ENCODE results near the gene DNAJC15.
"Not testable (repeated sequence)": the region's sequence is repeated elsewhere in the genome, so short reads cannot be mapped to it uniquely, and the experiment has no call there.

DNAJC15 gene

DNA sequence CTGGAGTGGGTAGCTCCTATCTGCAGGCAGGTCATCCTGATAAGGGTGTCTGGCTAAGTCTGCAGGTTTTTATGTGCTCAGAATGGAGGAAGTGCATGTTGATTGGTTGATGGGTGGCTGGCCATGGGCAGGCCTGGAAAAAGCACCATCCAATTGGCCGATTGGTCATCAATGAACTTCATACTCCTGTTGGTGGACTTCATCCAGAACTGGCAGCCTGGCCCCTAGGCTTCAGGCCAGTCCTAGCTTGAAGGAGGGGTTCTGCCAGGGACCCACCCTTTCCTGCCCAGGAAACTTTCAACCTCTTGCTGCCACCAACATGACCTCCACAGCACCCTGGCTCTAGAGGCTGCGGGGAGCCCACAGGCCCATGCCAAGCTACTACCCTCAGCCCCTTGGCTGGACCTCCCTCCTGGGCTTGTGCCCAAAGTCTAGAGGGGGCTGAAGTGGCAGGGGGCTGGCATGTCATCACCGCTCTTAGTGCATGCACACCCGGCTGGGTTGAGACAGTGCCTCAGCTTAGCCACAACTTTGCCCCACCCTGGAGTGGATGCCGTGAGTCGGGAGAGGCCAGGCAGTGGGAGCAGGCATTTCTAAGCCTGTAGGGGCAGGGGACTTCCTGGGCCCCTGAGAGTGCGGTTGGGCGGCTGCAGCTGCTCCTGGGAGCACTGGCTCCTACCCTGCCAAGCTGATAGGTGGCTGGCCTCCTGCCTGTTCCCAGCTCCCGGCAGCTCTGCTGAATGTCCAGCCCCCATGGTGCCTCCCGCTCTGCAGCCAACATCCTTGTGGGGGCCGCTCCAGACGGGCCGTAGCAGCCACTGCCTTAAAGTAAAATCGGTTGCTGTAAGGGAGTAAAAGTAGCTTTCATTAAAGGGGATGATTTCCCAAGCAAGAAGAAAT is 13.2 kb downstream of the DNAJC15 start:
- H2AK5ac ChIP-seq (ENCODE audit: low read depth, low read length), result no peak overlapping the region
- H3K14ac ChIP-seq (ENCODE audit: low read length), result no peak overlapping the region
- H2BK5ac ChIP-seq (ENCODE audit: low read length), result no peak overlapping the region
- H3K4me1 ChIP-seq (ENCODE audit: control insufficient read depth in 2 of 2, insufficient read depth in 1 of 2, low read depth in 1 of 2, low read length in 2 of 2), result peaks cover 0 to 2% of the 10 kb centered on the region in 2 donors
- no peak overlapping the region for H4K8ac ChIP-seq (ENCODE audit: low read depth, low read length)
- H3K4me3 ChIP-seq (ENCODE audit: low read length in 2 of 2), result no peak overlapping the region
- H3K4me2 ChIP-seq (ENCODE audit: insufficient read depth, low read length, poor library complexity, severe bottlenecking), result no peak overlapping the region
- peak overlapping the region; percentile 30 for H3K18ac ChIP-seq (ENCODE audit: low read length)
- H3K27me3 ChIP-seq (ENCODE audit: control insufficient read depth in 3 of 3, insufficient read depth in 3 of 3, low read depth in 1 of 3, low read length in 3 of 3), result no peaks in the 10 kb centered on the region
- no peak overlapping the region for H3K4ac ChIP-seq (ENCODE audit: low read length)
- H3K9me3 ChIP-seq (replicated peaks in 1 of 2; ENCODE audit: control insufficient read depth in 2 of 2, insufficient read depth in 1 of 2, low read depth in 1 of 2, low read length in 2 of 2), result no peaks in the 10 kb centered on the region
- WGBS, 2 donors (ENCODE audit: extremely low coverage in 2 of 2, insufficient read length in 2 of 2, insufficient replicate concordance in 1 of 2), result no CpG with 5 or more reads among the region's 14 CpGs
- no peaks in the 10 kb centered on the region for H3K79me1 ChIP-seq (ENCODE audit: low read depth, low read length)
- no peak for DNase-seq (ENCODE audit: low spot score)
- H2BK12ac ChIP-seq (ENCODE audit: low read length), result no peak overlapping the region
- H3K27ac ChIP-seq (replicated peaks; ENCODE audit: low read length), result no peak overlapping the region
- H3K36me3 ChIP-seq (replicated peaks in 1 of 2; ENCODE audit: control insufficient read depth in 2 of 2, insufficient read depth in 2 of 2, low read length in 2 of 2), result no peaks in the 10 kb centered on the region
- no peak overlapping the region for H3K23ac ChIP-seq (ENCODE audit: low read depth, low read length, poor library complexity)
- no peak overlapping the region for H2AFZ ChIP-seq (ENCODE audit: low read length)
- H2BK15ac ChIP-seq (ENCODE audit: low read length), result no peak overlapping the region
- no peak overlapping the region for H4K91ac ChIP-seq (ENCODE audit: low read depth, low read length, poor library complexity)
- H2BK120ac ChIP-seq (ENCODE audit: low read depth, low read length), result no peak overlapping the region
- no peak overlapping the region for H3K9ac ChIP-seq (ENCODE audit: low read depth, low read length, poor library complexity)

DNA sequence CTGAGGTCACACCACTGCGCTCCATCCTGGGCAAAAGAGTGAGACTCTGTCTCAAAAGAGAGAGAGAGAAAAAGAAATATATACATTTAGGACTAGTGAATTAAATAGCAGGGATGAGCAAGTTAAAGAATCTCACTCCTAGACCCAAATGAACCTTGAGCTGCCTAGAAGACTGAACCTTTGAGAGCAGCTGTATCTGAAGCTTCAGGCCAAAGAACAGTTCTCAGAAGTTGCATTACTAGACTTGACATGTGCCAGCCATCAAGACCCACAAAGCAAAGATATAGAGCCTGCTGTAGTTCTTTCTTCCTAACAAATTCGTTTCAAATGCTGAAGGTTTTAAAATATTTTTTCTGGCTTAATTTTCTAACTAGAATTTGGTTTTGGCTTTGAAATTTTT is 16.6 kb downstream of the DNAJC15 start:
- no peak for DNase-seq (ENCODE audit: low spot score)
- Histone ChIP-seq H3K27ac (replicated peaks; ENCODE audit: low read length) (no peak overlapping the region), H3K4ac (ENCODE audit: low read length) (no peak overlapping the region), H3K9ac (ENCODE audit: low read depth, low read length, poor library complexity) (no peak overlapping the region), H2BK15ac (ENCODE audit: low read length) (no peak overlapping the region), H3K27me3 (ENCODE audit: control insufficient read depth in 3 of 3, insufficient read depth in 3 of 3, low read depth in 1 of 3, low read length in 3 of 3) (no peaks in the 10 kb centered on the region), H4K8ac (ENCODE audit: low read depth, low read length) (no peak overlapping the region), H3K18ac (ENCODE audit: low read length) (no peak overlapping the region), H3K4me1 (ENCODE audit: control insufficient read depth in 2 of 2, insufficient read depth in 1 of 2, low read depth in 1 of 2, low read length in 2 of 2) (peaks cover 0 to 2% of the 10 kb centered on the region in 2 donors), H3K36me3 (replicated peaks in 1 of 2; ENCODE audit: control insufficient read depth in 2 of 2, insufficient read depth in 2 of 2, low read length in 2 of 2) (no peaks in the 10 kb centered on the region), H2BK5ac (ENCODE audit: low read length) (no peak overlapping the region), H4K91ac (ENCODE audit: low read depth, low read length, poor library complexity) (no peak overlapping the region), H2AFZ (ENCODE audit: low read length) (no peak overlapping the region), H3K4me2 (ENCODE audit: insufficient read depth, low read length, poor library complexity, severe bottlenecking) (no peak overlapping the region), H3K14ac (ENCODE audit: low read length) (no peak overlapping the region), H2AK5ac (ENCODE audit: low read depth, low read length) (no peak overlapping the region), H3K9me3 (replicated peaks in 1 of 2; ENCODE audit: control insufficient read depth in 2 of 2, insufficient read depth in 1 of 2, low read depth in 1 of 2, low read length in 2 of 2) (no peaks in the 10 kb centered on the region), H3K23ac (ENCODE audit: low read depth, low read length, poor library complexity) (no peak overlapping the region), H3K4me3 (ENCODE audit: low read length in 2 of 2) (no peak overlapping the region), H3K79me1 (ENCODE audit: low read depth, low read length) (no peaks in the 10 kb centered on the region), H2BK120ac (ENCODE audit: low read depth, low read length) (no peak overlapping the region), H2BK12ac (ENCODE audit: low read length) (no peak overlapping the region)
- no CpG with 5 or more reads among the region's 2 CpGs for WGBS, 2 donors (ENCODE audit: extremely low coverage in 2 of 2, insufficient read length in 2 of 2, insufficient replicate concordance in 1 of 2)

DNA sequence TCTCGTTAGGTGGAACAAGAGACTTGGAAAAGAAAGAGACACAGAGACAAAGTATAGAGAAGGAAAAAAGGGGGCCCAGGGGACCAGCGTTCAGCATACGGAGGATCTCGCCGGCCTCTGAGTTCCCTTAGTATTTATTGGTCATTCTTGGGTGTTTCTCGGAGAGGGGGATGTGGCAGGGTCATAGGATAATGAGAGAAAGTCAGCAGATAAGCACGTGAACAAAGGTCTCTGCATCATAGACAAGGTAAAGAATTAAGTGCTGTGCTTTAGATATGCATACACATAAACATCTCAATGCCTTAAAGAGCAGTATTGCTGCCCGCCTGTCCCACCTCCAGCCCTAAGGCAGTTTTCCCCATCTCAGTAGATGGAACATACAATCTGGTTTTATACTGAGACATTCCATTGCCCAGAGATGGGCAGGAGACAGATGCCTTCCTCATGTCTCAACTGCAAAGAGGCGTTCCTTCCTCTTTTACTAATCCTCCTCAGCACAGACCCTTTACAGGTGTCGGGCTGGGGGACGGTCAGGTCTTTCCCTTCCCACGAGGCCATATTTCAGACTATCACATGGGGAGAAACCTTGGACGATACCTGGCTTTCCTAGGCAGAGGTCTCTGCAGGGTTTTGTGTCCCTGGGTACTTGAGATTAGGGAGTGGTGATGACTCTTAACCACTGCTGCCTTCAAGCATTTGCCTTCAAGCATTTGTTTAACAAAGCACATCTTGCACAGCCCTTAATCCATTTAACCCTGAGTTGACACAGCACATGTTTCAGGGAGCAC is 17.4 kb downstream of the DNAJC15 start:
- H2BK5ac ChIP-seq (ENCODE audit: low read length); H2BK120ac ChIP-seq (ENCODE audit: low read depth, low read length); H3K18ac ChIP-seq (ENCODE audit: low read length); H3K4me1 ChIP-seq (ENCODE audit: control insufficient read depth in 2 of 2, insufficient read depth in 1 of 2, low read depth in 1 of 2, low read length in 2 of 2); H3K79me1 ChIP-seq (ENCODE audit: low read depth, low read length); H3K4me2 ChIP-seq (ENCODE audit: insufficient read depth, low read length, poor library complexity, severe bottlenecking); H3K9me3 ChIP-seq (replicated peaks in 1 of 2; ENCODE audit: control insufficient read depth in 2 of 2, insufficient read depth in 1 of 2, low read depth in 1 of 2, low read length in 2 of 2); H4K91ac ChIP-seq (ENCODE audit: low read depth, low read length, poor library complexity); H3K4me3 ChIP-seq (ENCODE audit: low read length in 2 of 2); H2AFZ ChIP-seq (ENCODE audit: low read length); H3K27me3 ChIP-seq (ENCODE audit: control insufficient read depth in 3 of 3, insufficient read depth in 3 of 3, low read depth in 1 of 3, low read length in 3 of 3); H3K9ac ChIP-seq (ENCODE audit: low read depth, low read length, poor library complexity); H3K23ac ChIP-seq (ENCODE audit: low read depth, low read length, poor library complexity); H3K4ac ChIP-seq (ENCODE audit: low read length); DNase-seq (ENCODE audit: low spot score); H3K36me3 ChIP-seq (replicated peaks in 1 of 2; ENCODE audit: control insufficient read depth in 2 of 2, insufficient read depth in 2 of 2, low read length in 2 of 2); H4K8ac ChIP-seq (ENCODE audit: low read depth, low read length); H2BK12ac ChIP-seq (ENCODE audit: low read length); H2AK5ac ChIP-seq (ENCODE audit: low read depth, low read length); H3K27ac ChIP-seq (replicated peaks; ENCODE audit: low read length); H3K14ac ChIP-seq (ENCODE audit: low read length); H2BK15ac ChIP-seq (ENCODE audit: low read length): not testable (repeated sequence)
- WGBS, 2 donors (ENCODE audit: extremely low coverage in 2 of 2, insufficient read length in 2 of 2, insufficient replicate concordance in 1 of 2), result no CpG with 5 or more reads among the region's 13 CpGs

DNA sequence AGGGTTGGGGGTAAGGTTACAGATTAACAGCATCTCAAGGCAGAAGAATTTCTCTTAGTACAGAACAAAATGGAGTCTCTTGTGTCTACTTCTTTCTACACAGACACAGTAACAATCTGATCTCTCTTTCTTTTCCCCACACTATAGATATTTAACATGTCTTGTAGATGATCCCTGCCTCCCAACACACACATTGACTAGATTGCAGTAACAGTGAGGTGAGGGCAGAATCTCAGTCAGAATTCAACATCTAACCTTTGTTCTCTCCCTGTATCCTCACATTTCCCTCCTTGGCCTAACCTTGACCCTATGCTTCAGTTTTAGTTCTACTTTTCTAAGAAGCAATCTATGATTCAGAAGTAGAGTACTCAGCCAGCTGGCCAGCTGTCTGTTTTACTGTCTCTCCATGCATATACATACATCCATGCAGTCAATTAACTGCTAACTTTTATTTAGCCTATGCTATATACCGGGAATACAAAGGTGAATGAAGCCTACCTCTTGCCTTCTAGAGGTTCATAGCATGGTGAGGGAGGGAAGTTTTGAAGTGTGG is 18.1 kb downstream of the DNAJC15 start:
- no peak overlapping the region for H2BK5ac ChIP-seq (ENCODE audit: low read length)
- H3K79me1 ChIP-seq (ENCODE audit: low read depth, low read length), result no peaks in the 10 kb centered on the region
- H2BK12ac ChIP-seq (ENCODE audit: low read length), result no peak overlapping the region
- H3K14ac ChIP-seq (ENCODE audit: low read length), result no peak overlapping the region
- H3K23ac ChIP-seq (ENCODE audit: low read depth, low read length, poor library complexity), result no peak overlapping the region
- peaks cover 0 to 2% of the 10 kb centered on the region in 2 donors for H3K4me1 ChIP-seq (ENCODE audit: control insufficient read depth in 2 of 2, insufficient read depth in 1 of 2, low read depth in 1 of 2, low read length in 2 of 2)
- WGBS, 2 donors (ENCODE audit: extremely low coverage in 2 of 2, insufficient read length in 2 of 2, insufficient replicate concordance in 1 of 2), result no CpG with 5 or more reads among the region's 1 CpG
- H4K8ac ChIP-seq (ENCODE audit: low read depth, low read length), result no peak overlapping the region
- H3K4me2 ChIP-seq (ENCODE audit: insufficient read depth, low read length, poor library complexity, severe bottlenecking), result no peak overlapping the region
- H3K18ac ChIP-seq (ENCODE audit: low read length), result no peak overlapping the region
- no peak overlapping the region for H3K27ac ChIP-seq (replicated peaks; ENCODE audit: low read length)
- no peaks in the 10 kb centered on the region for H3K27me3 ChIP-seq (ENCODE audit: control insufficient read depth in 3 of 3, insufficient read depth in 3 of 3, low read depth in 1 of 3, low read length in 3 of 3)
- H2BK120ac ChIP-seq (ENCODE audit: low read depth, low read length), result no peak overlapping the region
- no peak overlapping the region for H3K9ac ChIP-seq (ENCODE audit: low read depth, low read length, poor library complexity)
- H4K91ac ChIP-seq (ENCODE audit: low read depth, low read length, poor library complexity), result no peak overlapping the region
- H3K4ac ChIP-seq (ENCODE audit: low read length), result no peak overlapping the region
- no peak overlapping the region for H3K4me3 ChIP-seq (ENCODE audit: low read length in 2 of 2)
- H2AFZ ChIP-seq (ENCODE audit: low read length), result no peak overlapping the region
- H3K36me3 ChIP-seq (replicated peaks in 1 of 2; ENCODE audit: control insufficient read depth in 2 of 2, insufficient read depth in 2 of 2, low read length in 2 of 2), result no peaks in the 10 kb centered on the region
- no peak for DNase-seq (ENCODE audit: low spot score)
- no peaks in the 10 kb centered on the region for H3K9me3 ChIP-seq (replicated peaks in 1 of 2; ENCODE audit: control insufficient read depth in 2 of 2, insufficient read depth in 1 of 2, low read depth in 1 of 2, low read length in 2 of 2)
- no peak overlapping the region for H2BK15ac ChIP-seq (ENCODE audit: low read length)
- H2AK5ac ChIP-seq (ENCODE audit: low read depth, low read length), result no peak overlapping the region

Data from neuronal stem cell (in vitro differentiated cells).